ENCODE data around the gene PRUNE1.

GRCh38 chr1:150973836-150974579, 34.2 kb upstream of the PRUNE1 start:
- TF ChIP-seq, protein P1, sequence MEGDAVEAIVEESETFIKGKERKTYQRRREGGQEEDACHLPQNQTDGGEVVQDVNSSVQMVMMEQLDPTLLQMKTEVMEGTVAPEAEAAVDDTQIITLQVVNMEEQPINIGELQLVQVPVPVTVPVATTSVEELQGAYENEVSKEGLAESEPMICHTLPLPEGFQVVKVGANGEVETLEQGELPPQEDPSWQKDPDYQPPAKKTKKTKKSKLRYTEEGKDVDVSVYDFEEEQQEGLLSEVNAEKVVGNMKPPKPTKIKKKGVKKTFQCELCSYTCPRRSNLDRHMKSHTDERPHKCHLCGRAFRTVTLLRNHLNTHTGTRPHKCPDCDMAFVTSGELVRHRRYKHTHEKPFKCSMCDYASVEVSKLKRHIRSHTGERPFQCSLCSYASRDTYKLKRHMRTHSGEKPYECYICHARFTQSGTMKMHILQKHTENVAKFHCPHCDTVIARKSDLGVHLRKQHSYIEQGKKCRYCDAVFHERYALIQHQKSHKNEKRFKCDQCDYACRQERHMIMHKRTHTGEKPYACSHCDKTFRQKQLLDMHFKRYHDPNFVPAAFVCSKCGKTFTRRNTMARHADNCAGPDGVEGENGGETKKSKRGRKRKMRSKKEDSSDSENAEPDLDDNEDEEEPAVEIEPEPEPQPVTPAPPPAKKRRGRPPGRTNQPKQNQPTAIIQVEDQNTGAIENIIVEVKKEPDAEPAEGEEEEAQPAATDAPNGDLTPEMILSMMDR (IDR thresholded peaks at IDR 0.05; ENCODE audit: poor library complexity, severe bottlenecking) = no peak
- TF ChIP-seq POLR2AphosphoS5 (IDR thresholded peaks at IDR 0.05) = no peak
- no peak for TF ChIP-seq EZH2 (IDR thresholded peaks at IDR 0.05; ENCODE audit: borderline replicate concordance, insufficient read depth, low read length, poor library complexity, severe bottlenecking)
- TF ChIP-seq, protein P2, sequence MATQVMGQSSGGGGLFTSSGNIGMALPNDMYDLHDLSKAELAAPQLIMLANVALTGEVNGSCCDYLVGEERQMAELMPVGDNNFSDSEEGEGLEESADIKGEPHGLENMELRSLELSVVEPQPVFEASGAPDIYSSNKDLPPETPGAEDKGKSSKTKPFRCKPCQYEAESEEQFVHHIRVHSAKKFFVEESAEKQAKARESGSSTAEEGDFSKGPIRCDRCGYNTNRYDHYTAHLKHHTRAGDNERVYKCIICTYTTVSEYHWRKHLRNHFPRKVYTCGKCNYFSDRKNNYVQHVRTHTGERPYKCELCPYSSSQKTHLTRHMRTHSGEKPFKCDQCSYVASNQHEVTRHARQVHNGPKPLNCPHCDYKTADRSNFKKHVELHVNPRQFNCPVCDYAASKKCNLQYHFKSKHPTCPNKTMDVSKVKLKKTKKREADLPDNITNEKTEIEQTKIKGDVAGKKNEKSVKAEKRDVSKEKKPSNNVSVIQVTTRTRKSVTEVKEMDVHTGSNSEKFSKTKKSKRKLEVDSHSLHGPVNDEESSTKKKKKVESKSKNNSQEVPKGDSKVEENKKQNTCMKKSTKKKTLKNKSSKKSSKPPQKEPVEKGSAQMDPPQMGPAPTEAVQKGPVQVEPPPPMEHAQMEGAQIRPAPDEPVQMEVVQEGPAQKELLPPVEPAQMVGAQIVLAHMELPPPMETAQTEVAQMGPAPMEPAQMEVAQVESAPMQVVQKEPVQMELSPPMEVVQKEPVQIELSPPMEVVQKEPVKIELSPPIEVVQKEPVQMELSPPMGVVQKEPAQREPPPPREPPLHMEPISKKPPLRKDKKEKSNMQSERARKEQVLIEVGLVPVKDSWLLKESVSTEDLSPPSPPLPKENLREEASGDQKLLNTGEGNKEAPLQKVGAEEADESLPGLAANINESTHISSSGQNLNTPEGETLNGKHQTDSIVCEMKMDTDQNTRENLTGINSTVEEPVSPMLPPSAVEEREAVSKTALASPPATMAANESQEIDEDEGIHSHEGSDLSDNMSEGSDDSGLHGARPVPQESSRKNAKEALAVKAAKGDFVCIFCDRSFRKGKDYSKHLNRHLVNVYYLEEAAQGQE (IDR thresholded peaks at IDR 0.05; ENCODE audit: borderline replicate concordance) = peak; percentile 39
- TF ChIP-seq SMC3 (conservative IDR thresholded peaks at IDR 0.05; ENCODE audit: poor library complexity) = no peak
- TF ChIP-seq RAD21 (conservative IDR thresholded peaks at IDR 0.05) = no peak
- no peak for TF ChIP-seq TAF1 (IDR thresholded peaks at IDR 0.05; ENCODE audit: low read depth)

Measured in neural cell (in vitro differentiated cells).